Lung (tissue), 12 donors: ENCODE data around the gene RAB3GAP2. TPM values are rescaled to one million over a fixed set of nuclear protein-coding genes. Genes with fewer than 3 reads are reported as not detected.
"Not testable (repeated sequence)": the region's sequence is repeated elsewhere in the genome, so short reads cannot be mapped to it uniquely, and the experiment has no call there.

Source experiments
- ATAC-seq: fragments of 200-7000 bp; cut with Tn5 transposase; one replicate; pipeline ENCODE4 v1.9.1; 2020; ENCODE audit warnings: moderate number of reproducible peaks; ENCODE audit not compliant: insufficient read depth, low FRiP score
- DNase-seq, 3 donors: peaks; one replicate each; pipeline ENCODE4 v3.0.0-alpha.2; 2013 to 2017
- H3K27ac ChIP-seq, 2 donors: one replicate each; pipeline ENCODE4 v1.5.1; 2013; ENCODE audit warnings: mild to moderate bottlenecking in 2 of 2, moderate library complexity in 2 of 2, control low read depth in 1 of 2, inconsistent platforms in 1 of 2, low read depth in 1 of 2, low read length in 1 of 2
- H3K27me3 ChIP-seq, 3 donors: one replicate each; pipeline ENCODE4 v1.5.1; 2013; ENCODE audit warnings: low read length in 2 of 3; ENCODE audit not compliant: control insufficient read depth in 3 of 3, insufficient read depth in 3 of 3
- H3K36me3 ChIP-seq, 4 donors: one replicate each; pipeline ENCODE4 v1.5.1; 2013; ENCODE audit warnings: low read length in 4 of 4, mild to moderate bottlenecking in 1 of 4, moderate library complexity in 1 of 4; ENCODE audit not compliant: control insufficient read depth in 4 of 4, insufficient read depth in 4 of 4
- H3K4me1 ChIP-seq, 5 donors: one replicate each; pipeline ENCODE4 v1.5.1; 2013; ENCODE audit warnings: low read length in 5 of 5, mild to moderate bottlenecking in 2 of 5, moderate library complexity in 1 of 5; ENCODE audit not compliant: control insufficient read depth in 5 of 5, insufficient read depth in 5 of 5
- H3K4me3 ChIP-seq: one replicate; pipeline ENCODE4 v1.5.1; 2013; ENCODE audit warnings: mild to moderate bottlenecking, control low read depth, moderate library complexity
- H3K9ac ChIP-seq, 2 donors: one replicate each; pipeline ENCODE4 v1.5.1; 2013; ENCODE audit warnings: low read length in 2 of 2, control low read depth in 1 of 2; ENCODE audit not compliant: insufficient read depth in 1 of 2
- H3K9me3 ChIP-seq, 4 donors: one replicate each; pipeline ENCODE4 v1.5.1; 2013; ENCODE audit warnings: low read length in 3 of 4, mild to moderate bottlenecking in 1 of 4, moderate library complexity in 1 of 4; ENCODE audit not compliant: control insufficient read depth in 4 of 4, insufficient read depth in 3 of 4
- CTCF ChIP-seq: IDR thresholded peaks from 2 replicates; pipeline ENCODE4 v1.5.1; 2012; ENCODE audit warnings: mild to moderate bottlenecking; ENCODE audit errors: control extremely low read depth, extremely low read depth
- WGBS, 2 donors: extraction: QIAGEN DNeasy Blood & Tissue Kit; methylation state at CpG; one replicate each; pipeline ENCODE4 v1.1.7; 2013; 5-methylcytosine and 5-hydroxymethylcytosine counted together
- polyA plus RNA-seq, 2 donors: library from polyadenylated mRNA; stranded (reverse); fragments of 200-250 nt; gene quantifications; one replicate each; pipeline ENCODE4 v1.2.1, GENCODE V29; 2013
- total RNA-seq, 2 donors: library from RNA; depleted of rRNA in 1 of 2; stranded (reverse); fragments of >200 nt in 1 of 2; gene quantifications; one replicate each; pipeline ENCODE4 v1.2.1, GENCODE V29; 2014 to 2021
- donor health status: control.
- donor health status: control.
- donor health status: Bipolar disorder and iron deficiency.
- donor health status: healthy.
- donor health status: DM: yes; HTN: yes; CAD: no.

Gene RAB3GAP2
- total and polyA plus RNA-seq, 4 donors, result 7.5 to 37.5 (median 23.2) TPM

GRCh38 chr1:220241072-220241663 is 31.1 kb downstream of the RAB3GAP2 start:
- Histone ChIP-seq H3K4me1 (peaks cover 0 to 2% (median 0%) of the 10 kb centered on the region in 5 donors), H3K36me3 (no peaks in the 10 kb centered on the region), H3K9me3 (no peaks in the 10 kb centered on the region), H3K9ac (no peak overlapping the region), H3K4me3 (no peak overlapping the region), H3K27ac (no peak overlapping the region), H3K27me3 (no peaks in the 10 kb centered on the region)
- no peak for DNase-seq
- no peak for TF ChIP-seq CTCF
- no peak for ATAC-seq
- WGBS, 2 donors, result 90 to 93% methylated on average over 2 of the region's 2 CpGs

GRCh38 chr1:220239966-220240365 is 32.3 kb downstream of the RAB3GAP2 start:
- ATAC-seq (no peak), DNase-seq (no peak)
- WGBS, 2 donors, result 87 to 93% methylated on average over 3 of the region's 3 CpGs
- no peak for TF ChIP-seq CTCF
- H3K27me3 ChIP-seq, result no peaks in the 10 kb centered on the region
- no peak overlapping the region for H3K4me3 ChIP-seq
- no peak overlapping the region for H3K9ac ChIP-seq
- no peak overlapping the region for H3K27ac ChIP-seq
- peaks cover 0 to 2% (median 0%) of the 10 kb centered on the region in 5 donors for H3K4me1 ChIP-seq
- no peaks in the 10 kb centered on the region for H3K9me3 ChIP-seq
- H3K36me3 ChIP-seq, result no peaks in the 10 kb centered on the region

GRCh38 chr1:220239213-220239612 is 33.0 kb downstream of the RAB3GAP2 start:
- Histone ChIP-seq H3K9ac (no peak overlapping the region), H3K9me3 (no peaks in the 10 kb centered on the region), H3K4me1 (peaks cover 0 to 2% (median 0%) of the 10 kb centered on the region in 5 donors), H3K27ac (no peak overlapping the region), H3K27me3 (no peaks in the 10 kb centered on the region), H3K36me3 (no peaks in the 10 kb centered on the region), H3K4me3 (no peak overlapping the region)
- ATAC-seq (no peak), DNase-seq (no peak)
- 98 to 99% methylated on average over 5 of the region's 5 CpGs for WGBS, 2 donors
- no peak for TF ChIP-seq CTCF

DNA sequence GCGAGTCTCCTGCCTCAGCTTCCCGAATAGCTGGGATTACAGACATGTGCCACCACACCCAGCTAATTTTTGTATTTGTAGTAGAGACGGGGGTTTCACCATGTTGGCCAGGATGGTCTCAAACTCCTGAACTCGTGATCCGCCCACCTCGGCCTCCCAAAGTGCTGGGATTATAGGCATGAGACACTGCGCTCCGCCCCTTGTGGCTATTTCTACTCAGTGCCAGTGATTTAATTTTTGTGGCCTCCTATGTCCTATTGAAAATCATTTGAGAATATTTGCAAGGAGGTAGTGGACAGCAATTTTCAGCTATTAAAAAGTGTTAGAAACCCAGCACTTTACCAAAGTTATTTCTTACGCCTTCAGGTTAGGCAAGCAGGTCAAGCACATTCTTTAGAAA is 36.0 kb downstream of the RAB3GAP2 start:
- DNase-seq, H3K9ac ChIP-seq, H3K4me3 ChIP-seq, ATAC-seq, H3K27me3 ChIP-seq, H3K36me3 ChIP-seq, H3K4me1 ChIP-seq, H3K9me3 ChIP-seq, H3K27ac ChIP-seq: not testable (repeated sequence)
- WGBS, 2 donors, result 98% methylated on average over 9 of the region's 9 CpGs
